H9 (cell line): ENCODE results near the gene PHF12. TPM values are rescaled to one million over a fixed set of nuclear protein-coding genes. Genes with fewer than 3 reads are reported as not detected.
A peak's percentile ranks its signal among the peaks of the same experiment; 100 is the strongest.

ENCODE experiments used
- DNase-seq: peaks from one replicate; pipeline ENCODE4 v3.0.0-alpha.2; 2017
- H2AFZ ChIP-seq: one replicate; pipeline ENCODE4 v1.6.1; 2013; ENCODE audit warnings: mild to moderate bottlenecking, low read length, control low read depth, moderate library complexity
- H2AK5ac ChIP-seq: 2 replicates; pipeline ENCODE4 v1.6.1; 2013; ENCODE audit warnings: low read length, control low read depth, mixed read lengths; ENCODE audit not compliant: insufficient read length
- H2BK120ac ChIP-seq: one replicate; pipeline ENCODE4 v1.6.1; 2013; ENCODE audit warnings: low read depth, mild to moderate bottlenecking, low read length, control low read depth, inconsistent platforms; ENCODE audit not compliant: poor library complexity, severe bottlenecking
- H2BK12ac ChIP-seq: 2 replicates; pipeline ENCODE4 v1.6.1; 2013; ENCODE audit warnings: low read length, control low read depth, mixed read lengths, low read depth; ENCODE audit not compliant: insufficient read length
- H2BK15ac ChIP-seq: 2 replicates; pipeline ENCODE4 v1.6.1; 2013; ENCODE audit warnings: low read depth, low read length, control low read depth
- H2BK20ac ChIP-seq: one replicate; pipeline ENCODE4 v1.6.1; 2013; ENCODE audit warnings: low read depth, mild to moderate bottlenecking, low read length, control low read depth, inconsistent platforms; ENCODE audit not compliant: poor library complexity, severe bottlenecking
- H2BK5ac ChIP-seq: 2 replicates; pipeline ENCODE4 v1.6.1; 2013; ENCODE audit warnings: low read length, control low read depth, mixed read lengths; ENCODE audit not compliant: insufficient read length
- H3K14ac ChIP-seq: 2 replicates; pipeline ENCODE4 v1.6.1; 2013; ENCODE audit warnings: low read length, control low read depth; ENCODE audit not compliant: insufficient read depth
- H3K18ac ChIP-seq: 2 replicates; pipeline ENCODE4 v1.6.1; 2013; ENCODE audit warnings: low read depth, mild to moderate bottlenecking, mixed read lengths, low read length, control low read depth; ENCODE audit not compliant: insufficient read length
- H3K23ac ChIP-seq: 2 replicates; pipeline ENCODE4 v1.6.1; 2013; ENCODE audit warnings: low read length, control low read depth, mixed read lengths, low read depth; ENCODE audit not compliant: insufficient read length
- H3K23me2 ChIP-seq: 2 replicates; pipeline ENCODE4 v1.6.1; 2013; ENCODE audit warnings: low read depth, mild to moderate bottlenecking, mixed read lengths, low read length, control low read depth; ENCODE audit not compliant: insufficient read length, poor library complexity, severe bottlenecking
- H3K27ac ChIP-seq: 2 replicates; pipeline ENCODE4 v1.5.1; 2013; ENCODE audit warnings: low read length, control low read depth, mixed read lengths, low read depth; ENCODE audit not compliant: insufficient read length
- H3K27me3 ChIP-seq: 2 replicates; pipeline ENCODE4 v1.6.1; 2013; ENCODE audit warnings: low read length, control low read depth, inconsistent platforms; ENCODE audit not compliant: insufficient read depth
- H3K4ac ChIP-seq: 2 replicates; pipeline ENCODE4 v1.6.1; 2013; ENCODE audit warnings: low read depth, mild to moderate bottlenecking, control low read depth, inconsistent platforms, low read length, moderate library complexity
- H3K4me1 ChIP-seq: 2 replicates; pipeline ENCODE4 v1.6.1; 2013; ENCODE audit warnings: low read length, control low read depth, inconsistent platforms; ENCODE audit not compliant: insufficient read depth
- H3K4me2 ChIP-seq: 2 replicates; pipeline ENCODE4 v1.6.1; 2013; ENCODE audit warnings: low read length, control low read depth, mixed read lengths; ENCODE audit not compliant: insufficient read length, insufficient read depth
- H3K56ac ChIP-seq: 2 replicates; pipeline ENCODE4 v1.6.1; 2013; ENCODE audit warnings: low read depth, mild to moderate bottlenecking, mixed read lengths, low read length, control low read depth; ENCODE audit not compliant: insufficient read length
- H3K79me1 ChIP-seq: 2 replicates; pipeline ENCODE4 v1.6.1; 2013; ENCODE audit warnings: low read depth, mild to moderate bottlenecking, moderate library complexity, low read length, control low read depth, inconsistent platforms; ENCODE audit not compliant: insufficient read depth, poor library complexity, severe bottlenecking
- H3K79me2 ChIP-seq: 2 replicates; pipeline ENCODE4 v1.6.1; 2013; ENCODE audit warnings: low read length, control low read depth, inconsistent platforms; ENCODE audit not compliant: insufficient read depth
- H3K9ac ChIP-seq: 2 replicates; pipeline ENCODE4 v1.6.1; 2013; ENCODE audit warnings: low read length, control low read depth, mixed read lengths; ENCODE audit not compliant: insufficient read length; ENCODE audit errors: extremely low read depth
- H3K9me3 ChIP-seq: one replicate; pipeline ENCODE4 v1.6.1; 2013; ENCODE audit warnings: low read depth, low read length, inconsistent platforms; ENCODE audit not compliant: control insufficient read depth
- H3T11ph ChIP-seq: one replicate; pipeline ENCODE4 v1.6.1; 2013; ENCODE audit warnings: mild to moderate bottlenecking, low read length, control low read depth, inconsistent platforms
- H4K20me1 ChIP-seq: one replicate; pipeline ENCODE4 v1.6.1; 2013; ENCODE audit not compliant: control insufficient read depth, insufficient read length, insufficient read depth
- H4K5ac ChIP-seq: 2 replicates; pipeline ENCODE4 v1.6.1; 2013; ENCODE audit warnings: low read depth, mild to moderate bottlenecking, mixed read lengths, low read length, control low read depth; ENCODE audit not compliant: insufficient read length
- H4K8ac ChIP-seq: replicated peaks from 2 replicates; pipeline ENCODE4 v1.6.1; 2013; ENCODE audit warnings: low read length, control low read depth, mixed read lengths, low read depth; ENCODE audit not compliant: insufficient read length
- H4K91ac ChIP-seq: 2 replicates; pipeline ENCODE4 v1.6.1; 2013; ENCODE audit warnings: low read depth, mild to moderate bottlenecking, moderate library complexity, mixed read lengths, low read length, control low read depth; ENCODE audit not compliant: insufficient read length
- H3K27ac Mint-ChIP-seq, 3 experiments: 2 replicates in 2 of 3; 3 replicates in 1 of 3; pipeline ENCODE4 v1.8.0; 2020 to 2021; ENCODE audit warnings: mixed read lengths in 3 of 3, mild to moderate bottlenecking in 1 of 3, moderate library complexity in 1 of 3
- H3K27me3 Mint-ChIP-seq: 2 replicates; pipeline ENCODE4 v1.8.0; 2021; ENCODE audit warnings: low read depth, mild to moderate bottlenecking, moderate library complexity, mixed read lengths
- H3K36me3 Mint-ChIP-seq, 3 experiments: 2 replicates in 2 of 3; 3 replicates in 1 of 3; pipeline ENCODE4 v1.8.0; 2020 to 2021; ENCODE audit warnings: low read depth in 3 of 3, mixed read lengths in 3 of 3; ENCODE audit not compliant: insufficient read depth in 1 of 3
- H3K4me1 Mint-ChIP-seq, 2 experiments: 2 replicates each; pipeline ENCODE4 v1.8.0; 2020; ENCODE audit warnings: mixed read lengths in 2 of 2
- H3K4me3 Mint-ChIP-seq, 2 experiments: 2 replicates in 1 of 2; 3 replicates in 1 of 2; pipeline ENCODE4 v1.8.0; 2020 to 2021; ENCODE audit warnings: mild to moderate bottlenecking in 2 of 2, mixed read lengths in 2 of 2, moderate library complexity in 1 of 2
- H3K9me3 Mint-ChIP-seq, 2 experiments: 2 replicates in 1 of 2; 3 replicates in 1 of 2; pipeline ENCODE4 v1.8.0; 2020; ENCODE audit warnings: mild to moderate bottlenecking in 2 of 2, mixed read lengths in 2 of 2, moderate library complexity in 1 of 2
- WGBS: extraction: QIAGEN DNeasy Blood & Tissue Kit; methylation state at CpG from one replicate; pipeline ENCODE4 v1.1.7; 2013; ENCODE audit warnings: missing lambda C conversion rate, low lambda C conversion rate, mixed read lengths; ENCODE audit not compliant: insufficient read length; ENCODE audit errors: extremely low coverage; 5-methylcytosine and 5-hydroxymethylcytosine counted together
- total RNA-seq: library from RNA; stranded (reverse); gene quantifications from 2 replicates; pipeline ENCODE4 v1.2.1, GENCODE V29; 2021
- TF ChIP-seq, protein P1 (sequence below): fragments of 200-600 bp; sonication (generic); conservative IDR thresholded peaks from 3 replicates; pipeline ENCODE4 v1.8.0; 2021; ENCODE audit warnings: antibody characterized with exemption, mild to moderate bottlenecking

The PHF12 gene
- total RNA-seq, 1 experiment from 2014 or later = 62.1 TPM

DNA sequence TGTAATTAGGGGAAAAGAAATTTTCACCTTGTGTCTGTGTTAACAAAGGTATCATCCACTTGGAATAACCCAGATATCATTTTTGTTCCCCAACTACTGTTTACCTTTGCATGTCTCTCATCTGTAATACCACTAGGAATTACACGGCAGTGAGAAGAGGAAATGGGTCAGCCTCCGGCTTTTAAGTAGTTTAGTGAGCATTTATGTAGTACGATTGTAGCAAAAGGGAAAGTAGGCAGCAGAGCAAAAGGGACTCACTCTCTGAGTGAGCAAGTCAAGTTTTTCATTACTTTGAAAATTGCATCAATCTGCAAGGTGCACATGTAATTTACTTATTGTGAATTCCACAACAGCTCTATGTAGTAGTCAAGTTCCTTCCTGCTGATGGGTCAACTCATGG is 11.2 kb downstream of the PHF12 start:
- Histone ChIP-seq H3K4me1 (peaks cover 9% of the 10 kb centered on the region; the same call in 1 of the 2 replicates), H2BK120ac (no peak overlapping the region), H3K27me3 (no peaks in the 10 kb centered on the region), H4K91ac (no peak overlapping the region), H2AK5ac (no peak overlapping the region), H3K23ac (no peak overlapping the region), H3K79me2 (peaks cover 56% of the 10 kb centered on the region; the same call in 1 of the 2 replicates), H3K14ac (no peak overlapping the region), H2BK20ac (no peak overlapping the region), H3K56ac (no peak overlapping the region), H3K4me2 (no peak overlapping the region), H2AFZ (no peak overlapping the region), H4K5ac (no peak overlapping the region), H4K20me1 (no peaks in the 10 kb centered on the region), H3K79me1 (peaks cover 14% of the 10 kb centered on the region), H3K9me3 (no peaks in the 10 kb centered on the region), H2BK5ac (no peak overlapping the region), H4K8ac (no peak overlapping the region), H2BK15ac (no peak overlapping the region), H3K18ac (no peak overlapping the region), H3K23me2 (no peaks in the 10 kb centered on the region), H2BK12ac (no peak overlapping the region), H3T11ph (no peak overlapping the region), H3K9ac (no peak overlapping the region), H3K4ac (no peak overlapping the region), H3K27ac (no peak overlapping the region)
- Mint-ChIP-seq H3K27me3 (no peaks in the 10 kb centered on the region), H3K27ac (peak overlapping the region in 1 of 3 experiments; percentile 56; a peak in 2 of 7 replicates), H3K4me1 (peaks cover 47 to 48% of the 10 kb centered on the region in 2 experiments), H3K9me3 (no peaks in the 10 kb centered on the region), H3K4me3 (no peak overlapping the region; a peak in 1 of 5 replicates), H3K36me3 (peaks cover 11 to 39% (median 38%) of the 10 kb centered on the region in 3 experiments; a peak in 6 of 7 replicates)
- TF ChIP-seq, protein P1, sequence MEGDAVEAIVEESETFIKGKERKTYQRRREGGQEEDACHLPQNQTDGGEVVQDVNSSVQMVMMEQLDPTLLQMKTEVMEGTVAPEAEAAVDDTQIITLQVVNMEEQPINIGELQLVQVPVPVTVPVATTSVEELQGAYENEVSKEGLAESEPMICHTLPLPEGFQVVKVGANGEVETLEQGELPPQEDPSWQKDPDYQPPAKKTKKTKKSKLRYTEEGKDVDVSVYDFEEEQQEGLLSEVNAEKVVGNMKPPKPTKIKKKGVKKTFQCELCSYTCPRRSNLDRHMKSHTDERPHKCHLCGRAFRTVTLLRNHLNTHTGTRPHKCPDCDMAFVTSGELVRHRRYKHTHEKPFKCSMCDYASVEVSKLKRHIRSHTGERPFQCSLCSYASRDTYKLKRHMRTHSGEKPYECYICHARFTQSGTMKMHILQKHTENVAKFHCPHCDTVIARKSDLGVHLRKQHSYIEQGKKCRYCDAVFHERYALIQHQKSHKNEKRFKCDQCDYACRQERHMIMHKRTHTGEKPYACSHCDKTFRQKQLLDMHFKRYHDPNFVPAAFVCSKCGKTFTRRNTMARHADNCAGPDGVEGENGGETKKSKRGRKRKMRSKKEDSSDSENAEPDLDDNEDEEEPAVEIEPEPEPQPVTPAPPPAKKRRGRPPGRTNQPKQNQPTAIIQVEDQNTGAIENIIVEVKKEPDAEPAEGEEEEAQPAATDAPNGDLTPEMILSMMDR = no peak
- DNase-seq = no peak
- no CpG with 5 or more reads among the region's 3 CpGs for WGBS
